ENCODE measurements around the gene EXOC5.
"Not testable (repeated sequence)": the region's sequence is repeated elsewhere in the genome, so short reads cannot be mapped to it uniquely, and the experiment has no call there.

Gene EXOC5

DNA sequence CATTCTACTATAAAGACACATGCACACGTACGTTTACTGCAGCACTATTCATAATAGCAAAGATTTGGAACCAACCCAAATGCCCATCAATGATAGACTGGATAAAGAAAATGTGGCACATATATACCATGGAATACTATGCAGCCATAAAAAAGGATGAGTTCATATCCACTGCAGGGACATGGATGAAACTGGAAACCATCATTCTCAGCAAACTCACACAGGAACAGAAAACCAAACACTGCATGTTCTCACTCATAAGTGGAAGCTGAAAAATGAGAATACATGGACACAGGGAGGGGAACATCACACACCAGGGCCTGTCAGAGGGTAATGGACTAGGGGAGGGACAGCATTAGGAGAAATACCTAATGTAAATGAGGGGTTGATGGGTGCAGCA, 10.5 kb downstream of the EXOC5 start:
- DNase-seq (ENCODE audit: low read depth in 1 of 2, low spot score in 1 of 2) = not testable (repeated sequence)

GRCh38 chr14:57254884-57255283, 13.8 kb downstream of the EXOC5 start:
- no peak for DNase-seq (ENCODE audit: low read depth in 1 of 2, low spot score in 1 of 2)

DNA sequence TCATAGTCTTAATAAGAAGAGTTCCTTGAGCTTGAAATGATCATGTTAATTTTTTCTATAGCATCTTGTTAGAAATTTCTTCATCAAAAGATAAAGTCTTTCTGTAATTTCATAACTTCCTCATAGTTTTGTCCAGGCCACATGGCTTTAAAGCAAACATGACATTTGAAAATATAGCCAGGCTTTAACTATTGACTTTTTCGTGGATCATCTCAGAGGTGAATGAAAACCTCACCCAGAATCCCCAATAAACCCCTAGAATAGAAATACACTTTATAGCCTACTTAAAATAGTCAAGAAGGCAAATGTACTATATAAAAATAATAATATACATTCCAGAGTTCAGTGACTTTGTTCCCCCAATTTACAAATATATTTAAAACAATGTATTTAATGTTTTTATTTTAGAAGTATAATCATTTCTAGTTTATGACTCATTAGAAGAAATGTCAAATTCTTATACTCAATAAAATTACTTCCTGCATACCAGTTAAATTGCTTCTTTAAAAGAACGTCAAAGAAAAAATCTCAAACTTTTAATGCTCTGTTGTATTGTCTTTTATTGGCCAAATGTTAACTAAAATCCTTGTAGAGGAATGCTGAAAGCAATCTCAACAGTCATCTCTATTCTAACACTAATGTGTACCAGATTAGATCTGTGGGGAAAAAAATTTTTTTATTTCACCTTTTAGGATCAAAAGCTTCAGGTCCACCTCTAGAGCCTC, 21.6 kb downstream of the EXOC5 start:
- DNase-seq (ENCODE audit: low read depth in 1 of 2, low spot score in 1 of 2) = no peak

- no peak for DNase-seq (ENCODE audit: low read depth in 1 of 2, low spot score in 1 of 2)
Measured at GRCh38 chr14:57245941-57246340, 22.8 kb downstream of the EXOC5 start.

- no peak for DNase-seq (ENCODE audit: low read depth in 1 of 2, low spot score in 1 of 2)
Measured at GRCh38 chr14:57244106-57244505, 24.6 kb downstream of the EXOC5 start.

DNA sequence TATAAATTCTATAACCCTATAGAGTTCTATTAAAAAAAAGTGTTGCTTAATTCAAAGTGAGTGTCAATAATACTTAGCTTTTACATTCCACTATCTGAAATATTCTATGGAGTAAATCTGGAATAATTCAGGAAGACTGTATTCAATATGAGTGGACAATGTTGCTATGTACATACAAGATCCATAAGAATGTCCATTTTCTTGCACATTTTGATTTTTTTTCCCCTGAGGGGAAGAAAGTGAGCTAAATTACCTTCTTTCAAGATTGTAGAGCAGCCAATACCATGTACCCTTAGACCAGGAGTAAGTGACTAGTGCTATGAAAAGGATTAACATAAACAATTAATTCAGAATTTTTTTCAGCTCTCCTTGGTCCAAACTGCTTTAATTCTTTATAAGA, 25.4 kb downstream of the EXOC5 start:
- DNase-seq (ENCODE audit: low read depth in 1 of 2, low spot score in 1 of 2) = no peak

- not testable (repeated sequence) for DNase-seq (ENCODE audit: low read depth in 1 of 2, low spot score in 1 of 2)
Measured at GRCh38 chr14:57240115-57240514, 28.6 kb downstream of the EXOC5 start.

DNA sequence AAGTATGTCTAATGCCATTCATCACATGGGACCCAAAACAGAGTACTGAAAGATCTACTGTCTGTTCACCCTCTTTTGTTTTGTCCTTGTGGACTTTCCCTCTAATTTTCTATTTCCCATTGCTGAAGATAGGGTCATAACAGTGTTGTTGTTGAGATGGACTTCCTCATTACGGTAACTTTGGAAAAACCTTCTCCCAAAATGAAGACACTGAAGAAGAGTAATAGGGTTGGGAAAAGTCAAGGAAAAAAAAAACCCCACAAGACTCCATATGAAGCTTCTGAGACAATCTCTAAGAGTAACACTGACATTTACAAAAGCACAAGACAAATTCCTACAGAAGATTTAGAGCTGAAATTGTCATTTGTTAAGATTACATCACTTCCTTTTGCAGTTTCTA, 36.7 kb downstream of the EXOC5 start:
- DNase-seq (ENCODE audit: low read depth in 1 of 2, low spot score in 1 of 2) = no peak

DNA sequence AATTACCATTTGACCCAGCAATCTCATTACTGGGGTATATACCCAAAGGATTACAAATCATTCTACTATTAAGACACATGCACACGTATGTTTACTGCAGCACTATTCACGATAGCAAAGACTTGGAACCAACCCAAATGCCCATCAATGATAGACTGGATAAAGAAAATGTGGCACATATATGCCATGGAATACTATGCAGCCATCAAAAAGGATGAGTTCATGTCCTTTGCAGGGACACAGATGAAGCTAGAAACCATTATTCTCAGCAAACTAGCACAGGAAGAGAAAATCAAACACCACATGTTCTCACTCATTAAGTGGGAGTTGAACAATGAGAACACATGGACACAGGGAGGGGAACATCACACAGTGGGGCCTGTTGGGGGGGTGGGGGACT, 40.4 kb downstream of the EXOC5 start:
- not testable (repeated sequence) for DNase-seq (ENCODE audit: low read depth in 1 of 2, low spot score in 1 of 2)

- DNase-seq (ENCODE audit: low read depth in 1 of 2, low spot score in 1 of 2) = no peak
Measured at GRCh38 chr14:57227083-57227482, 41.6 kb downstream of the EXOC5 start.

DNA sequence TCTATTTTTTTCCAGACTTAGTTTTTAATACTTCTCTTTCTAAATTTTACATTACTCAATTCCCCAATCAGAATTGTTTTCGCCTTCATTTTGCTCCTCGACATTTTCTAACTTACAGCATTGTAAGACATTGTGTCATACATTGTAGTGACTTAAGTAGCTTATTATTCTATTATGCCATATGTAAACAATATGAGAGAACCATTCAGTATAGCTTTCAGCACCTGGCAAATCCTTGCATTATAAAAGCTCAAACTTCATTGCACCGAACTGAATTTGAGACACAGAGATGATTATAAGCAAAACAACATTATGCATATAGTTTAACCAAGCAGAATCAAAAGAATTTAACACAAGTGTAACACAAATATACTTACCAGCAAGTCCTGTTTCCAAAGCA, 46.8 kb downstream of the EXOC5 start:
- DNase-seq (ENCODE audit: low read depth in 1 of 2, low spot score in 1 of 2) = no peak

DNA sequence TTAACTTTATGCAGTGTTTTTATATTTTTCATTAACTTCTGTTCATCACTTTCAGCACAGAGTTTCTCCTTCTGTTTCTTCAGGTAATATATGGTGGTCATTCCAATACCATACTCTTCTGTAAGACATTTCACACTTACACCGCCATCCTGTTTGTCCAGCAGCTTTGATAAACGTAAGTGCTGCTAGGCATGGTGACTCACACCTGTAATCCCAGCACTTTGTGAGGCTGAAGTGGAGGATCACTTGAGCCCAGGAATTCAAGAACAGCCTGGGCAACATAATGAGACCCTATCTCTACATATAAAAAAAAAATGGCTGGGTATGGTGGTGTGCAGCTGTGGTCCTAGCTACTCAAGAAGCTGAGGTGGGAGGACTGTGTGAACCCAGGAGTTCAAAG, 55.8 kb downstream of the EXOC5 start:
- DNase-seq (ENCODE audit: low read depth in 1 of 2, low spot score in 1 of 2) = no peak

DNA sequence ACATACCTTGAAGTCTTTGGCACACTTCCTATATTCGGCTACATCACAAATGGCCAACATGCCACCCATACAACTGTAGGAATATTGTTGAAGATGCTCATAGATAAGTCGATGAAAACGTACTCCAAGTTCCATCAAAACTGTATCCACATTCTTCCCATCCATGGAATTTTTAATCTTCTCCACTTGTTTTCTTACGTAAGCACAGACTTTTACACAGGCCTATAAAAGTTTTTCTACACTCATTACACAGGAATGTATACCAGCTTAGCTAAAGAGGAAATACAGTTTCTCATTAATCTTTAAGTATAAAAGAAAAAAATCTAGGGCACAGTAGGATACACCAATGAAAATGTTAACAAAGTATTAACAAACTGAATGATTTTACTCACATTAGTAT, 59.1 kb downstream of the EXOC5 start:
- DNase-seq (ENCODE audit: low read depth in 1 of 2, low spot score in 1 of 2) = no peak

- DNase-seq (ENCODE audit: low read depth in 1 of 2, low spot score in 1 of 2) = no peak
Measured at GRCh38 chr14:57205938-57206337, 62.8 kb downstream of the EXOC5 start.

- DNase-seq (ENCODE audit: low read depth in 1 of 2, low spot score in 1 of 2) = not testable (repeated sequence)
Measured at GRCh38 chr14:57202672-57203071, 66.0 kb downstream of the EXOC5 start.

DNA sequence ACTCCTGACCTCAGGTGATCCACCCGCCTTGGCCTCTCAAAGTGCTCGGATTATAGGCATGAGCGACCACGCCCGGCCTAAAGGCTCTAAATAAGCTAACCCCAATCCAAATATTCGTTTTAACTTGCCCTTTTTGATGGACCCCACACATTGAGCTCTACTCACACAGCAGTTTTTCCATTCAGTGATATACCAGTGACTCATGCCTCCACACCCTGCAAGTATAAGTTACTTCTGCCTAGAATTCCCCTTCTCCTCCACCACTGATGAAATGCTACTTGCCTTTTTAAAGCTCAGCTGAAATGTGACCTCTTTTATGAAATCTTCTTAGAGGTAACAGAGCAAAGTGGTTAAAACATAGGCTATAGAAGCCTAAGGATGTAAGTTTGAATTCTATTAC, 68.8 kb downstream of the EXOC5 start:
- DNase-seq (ENCODE audit: low read depth in 1 of 2, low spot score in 1 of 2) = no peak

- DNase-seq (ENCODE audit: low read depth in 1 of 2, low spot score in 1 of 2) = no peak
Measured at GRCh38 chr14:57189070-57189469, 79.6 kb downstream of the EXOC5 start.

DNA sequence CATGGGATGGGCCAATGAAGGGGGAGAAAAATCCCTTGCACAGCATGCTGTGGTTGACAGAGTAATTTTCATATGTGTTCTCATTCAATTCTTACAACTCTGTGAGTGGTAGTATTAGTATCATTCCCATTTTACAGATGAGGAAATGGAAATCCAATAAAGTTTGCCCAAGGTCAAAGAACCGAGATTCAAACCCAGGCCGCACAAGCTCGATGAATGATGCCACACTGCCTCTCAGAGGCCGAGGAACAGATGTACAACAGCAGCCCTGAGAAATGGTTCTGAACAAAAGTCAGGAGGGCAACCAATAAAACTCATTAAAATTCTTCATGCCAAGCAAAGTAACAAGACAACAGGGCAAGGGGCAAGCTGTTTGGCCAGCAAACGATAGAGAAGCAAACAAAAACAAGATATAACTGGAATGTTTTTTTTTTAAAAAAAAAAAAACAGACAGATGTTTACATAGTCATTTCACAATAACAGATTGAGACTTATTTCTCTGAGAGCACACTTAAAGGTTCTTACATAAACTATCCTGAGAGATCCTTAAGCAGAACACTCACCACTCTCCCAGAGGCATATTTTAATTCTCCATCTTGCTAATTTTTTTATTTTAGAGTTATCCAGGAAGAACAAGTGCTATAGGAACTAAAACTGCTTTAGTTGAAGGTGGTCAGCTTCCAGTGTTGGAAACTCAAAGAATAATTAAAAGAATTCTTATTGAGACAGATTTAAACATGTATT, 85.8 kb downstream of the EXOC5 start:
- DNase-seq (ENCODE audit: low read depth in 1 of 2, low spot score in 1 of 2) = no peak

GRCh38 chr14:57179273-57179672, 89.4 kb downstream of the EXOC5 start:
- DNase-seq (ENCODE audit: low read depth in 1 of 2, low spot score in 1 of 2) = no peak

- no peak for DNase-seq (ENCODE audit: low read depth in 1 of 2, low spot score in 1 of 2)
Measured at GRCh38 chr14:57174466-57174865, 94.2 kb downstream of the EXOC5 start.

DNA sequence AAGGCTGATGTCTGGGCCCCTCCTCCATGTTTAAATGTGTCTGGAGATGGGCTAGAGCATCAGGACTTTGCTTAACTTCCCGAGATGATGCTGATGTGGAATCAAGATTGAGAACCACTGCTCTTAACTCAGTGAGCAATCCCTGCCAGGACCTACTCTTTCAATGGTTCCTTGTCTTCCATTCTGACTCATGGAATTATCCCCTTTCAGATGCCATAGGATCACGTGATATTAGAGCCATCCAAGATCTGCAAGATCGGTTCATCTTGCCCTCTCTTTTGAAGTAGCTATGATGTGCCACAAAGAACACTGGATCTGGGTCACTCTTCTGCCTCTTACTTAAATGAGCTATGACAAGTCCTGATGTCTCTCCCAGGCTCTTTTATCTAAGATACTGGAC, 96.8 kb downstream of the EXOC5 start:
- no peak for DNase-seq (ENCODE audit: low read depth in 1 of 2, low spot score in 1 of 2)

DNA sequence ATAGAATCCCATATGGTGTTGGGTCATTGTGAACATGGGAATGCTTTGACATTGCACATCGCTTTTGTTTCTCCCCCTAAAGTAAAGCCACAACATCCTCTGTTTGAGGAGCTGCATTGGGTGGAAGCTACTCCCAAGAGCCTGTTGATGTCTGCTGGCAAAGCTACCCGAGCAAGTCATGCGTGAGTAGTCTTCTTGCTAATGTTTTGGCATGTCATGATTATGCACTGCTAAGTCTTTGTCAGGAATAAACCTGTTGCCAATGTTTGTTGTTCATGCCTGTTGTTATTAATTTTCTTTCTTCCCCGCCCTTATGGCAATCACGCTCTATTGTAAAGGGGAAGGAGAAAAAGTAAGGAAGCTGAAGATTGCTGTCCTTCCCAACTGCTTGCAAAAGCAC, 97.3 kb downstream of the EXOC5 start:
- DNase-seq (ENCODE audit: low read depth in 1 of 2, low spot score in 1 of 2) = no peak

GRCh38 chr14:57169901-57170300, 98.8 kb downstream of the EXOC5 start:
- no peak for DNase-seq (ENCODE audit: low read depth in 1 of 2, low spot score in 1 of 2)
